NCI-H2196 (cell line): ENCODE results near the gene LZTS3.
"Not testable (repeated sequence)": the region's sequence is repeated elsewhere in the genome, so short reads cannot be mapped to it uniquely, and the experiment has no call there.

Experiments used
- DNase-seq: peaks from one replicate; lab custom pipeline; 2025; ENCODE audit not compliant: unreplicated experiment; lab: John Stamatoyannopoulos, UW

LZTS3 gene

GRCh38 chr20:3141757-3142156 is 31.6 kb downstream of the LZTS3 start:
- no peak for DNase-seq

- no peak for DNase-seq
These were observed 35.9 kb downstream of the LZTS3 start for GRCh38 chr20:3137492-3137891.

GRCh38 chr20:3135507-3136070 is 37.8 kb downstream of the LZTS3 start:
- no peak for DNase-seq

- DNase-seq = no peak
These were observed 39.2 kb downstream of the LZTS3 start for GRCh38 chr20:3134151-3134550.

GRCh38 chr20:3133155-3133554 is 40.2 kb downstream of the LZTS3 start:
- DNase-seq = no peak

GRCh38 chr20:3130051-3130600 is 43.2 kb downstream of the LZTS3 start:
- no peak for DNase-seq

GRCh38 chr20:3129094-3129493 is 44.3 kb downstream of the LZTS3 start:
- DNase-seq = no peak

GRCh38 chr20:3128275-3128984 is 44.9 kb downstream of the LZTS3 start:
- peak; percentile 9 for DNase-seq

GRCh38 chr20:3126527-3126859 is 46.9 kb downstream of the LZTS3 start:
- DNase-seq = no peak

- not testable (repeated sequence) for DNase-seq
These were observed 47.4 kb downstream of the LZTS3 start for GRCh38 chr20:3125776-3126526.

GRCh38 chr20:3124773-3125560 is 48.4 kb downstream of the LZTS3 start:
- DNase-seq = not testable (repeated sequence)

GRCh38 chr20:3124163-3124562 is 49.2 kb downstream of the LZTS3 start:
- DNase-seq = not testable (repeated sequence)

GRCh38 chr20:3123542-3123941 is 49.8 kb downstream of the LZTS3 start:
- peak; percentile 25 for DNase-seq

GRCh38 chr20:3121955-3122610 is 51.3 kb downstream of the LZTS3 start:
- DNase-seq = no peak

- DNase-seq = peak; percentile 34
These were observed 52.0 kb downstream of the LZTS3 start for GRCh38 chr20:3121271-3121911.

GRCh38 chr20:3119044-3119443 is 54.3 kb downstream of the LZTS3 start:
- DNase-seq = no peak

GRCh38 chr20:3117839-3118379 is 55.4 kb downstream of the LZTS3 start:
- DNase-seq = not testable (repeated sequence)

GRCh38 chr20:3116341-3116740 is 57.0 kb downstream of the LZTS3 start:
- DNase-seq = no peak

GRCh38 chr20:3115190-3116107 is 57.9 kb downstream of the LZTS3 start:
- DNase-seq = peak; percentile 69
